ENCODE data around the gene TBC1D23. TPM values are rescaled to one million over a fixed set of nuclear protein-coding genes. Genes with fewer than 3 reads are reported as not detected.

TBC1D23 gene
- total and polyA plus RNA-seq, 9 of the 15 experiments (the other 6 are each of a cell fraction or from before 2014, with no cell fraction given) = 23.4 to 85.8 (median 43.7) TPM

DNA sequence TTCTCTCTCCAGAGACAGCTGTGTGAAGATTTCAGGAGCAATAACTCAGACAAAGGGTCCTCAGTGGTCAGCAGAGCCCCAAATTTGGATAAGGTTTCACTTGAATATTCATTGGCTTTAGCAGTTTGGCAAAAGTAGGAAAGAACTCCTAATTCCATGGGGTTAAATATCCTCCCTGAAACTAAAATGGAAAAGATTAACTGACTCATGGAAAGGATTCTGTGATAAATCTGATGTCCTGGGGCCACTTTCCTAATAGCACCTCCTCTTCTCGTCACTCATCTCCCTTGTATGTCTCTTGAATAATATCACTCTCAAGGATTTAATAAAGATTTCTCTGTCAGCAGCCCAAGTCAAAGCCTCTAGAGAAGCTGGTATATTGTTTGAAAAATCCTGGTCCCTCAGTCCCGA, 33.3 kb upstream of the TBC1D23 start (continued):
- TF ChIP-seq MYC (IDR thresholded peaks at IDR 0.05; ENCODE audit: low read depth, low read length) = no peak
- TF ChIP-seq MYC (CRISPR knock-in tag; IDR thresholded peaks at IDR 0.05; ENCODE audit: borderline replicate concordance, low read depth) = no peak

DNA sequence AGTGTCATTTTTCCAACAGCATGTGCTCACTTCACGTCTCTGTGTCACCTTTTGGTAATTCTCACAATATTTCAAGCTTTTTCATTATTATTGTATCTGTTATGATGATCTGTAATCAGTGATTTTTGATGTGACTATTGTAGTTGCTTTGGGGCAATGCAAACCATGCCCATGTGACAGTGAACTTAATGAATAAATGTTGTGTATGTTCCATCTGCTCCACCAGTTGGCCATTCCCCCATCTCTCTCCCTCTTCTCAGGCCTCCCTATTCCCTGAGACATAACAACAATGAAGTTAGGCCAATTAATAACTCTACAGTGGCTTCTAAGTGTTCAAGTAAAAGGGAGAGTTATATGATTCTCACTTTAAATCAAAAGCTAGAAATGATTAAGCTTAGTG, 32.5 kb upstream of the TBC1D23 start:
- peaks cover 4 to 11% of the 10 kb centered on the region in 2 experiments; a peak in 3 of 5 replicates for H3K4me1 ChIP-seq (replicated peaks in 1 of 2; ENCODE audit: control insufficient read depth in 2 of 2, insufficient read depth in 2 of 2, low read length in 2 of 2)
- ATAC-seq (no peak), FAIRE-seq (no peak), DNase-seq (ENCODE audit: extremely low read depth in 1 of 4, low spot score in 3 of 4) (no peak)
- no peaks in the 10 kb centered on the region for H3K79me2 ChIP-seq (ENCODE audit: control insufficient read depth, insufficient read depth, low read length)
- 43% methylated on average over 1 of the region's 1 CpG for WGBS (ENCODE audit: insufficient coverage, low coverage, missing lambda C conversion rate)
- H2AFZ ChIP-seq (ENCODE audit: low read depth, low read length) = no peak overlapping the region
- no TSS peak for BruUV-seq (replicated peaks)
- intact Hi-C loops (cut with micrococcal nuclease) (no loop called here), in situ Hi-C loops (cut with MboI) (no loop called here)
- ChIA-PET POLR2A (no interaction called here), CTCF (ENCODE audit: low intra/inter-chr PET ratio) (no interaction called here)
- no peak overlapping the region for H3K4me2 ChIP-seq (ENCODE audit: insufficient read depth, low read length)
- no peaks in the 10 kb centered on the region for H3K9me3 ChIP-seq (replicated peaks; ENCODE audit: control insufficient read depth, insufficient read depth, low read depth, low read length)
- H3K27me3 ChIP-seq (ENCODE audit: control insufficient read depth in 2 of 2, insufficient read depth in 2 of 2, low read length in 2 of 2) = no peaks in the 10 kb centered on the region
- no peaks in the 10 kb centered on the region for H3K9me1 ChIP-seq (ENCODE audit: control insufficient read depth, insufficient read depth, low read length)
- H3K27ac ChIP-seq (ENCODE audit: extremely low read depth, low read depth, low read length) = no peak overlapping the region
- H3K4me3 ChIP-seq = no peak overlapping the region
- no peaks in the 10 kb centered on the region for H3K36me3 ChIP-seq (ENCODE audit: control insufficient read depth, insufficient read depth, low read length)
- no peaks in the 10 kb centered on the region for H4K20me1 ChIP-seq (replicated peaks; ENCODE audit: control insufficient read depth, insufficient read depth, low read length)
- no peak overlapping the region for H3K9ac ChIP-seq (ENCODE audit: insufficient read depth in 1 of 2, low read depth in 2 of 2, low read length in 2 of 2)
- TF ChIP-seq CHD1 (IDR thresholded peaks at IDR 0.05; ENCODE audit: low read length) (no peak), DPF2 (IDR thresholded peaks at IDR 0.05) (no peak), ZNF282 (CRISPR knock-in tag; IDR thresholded peaks at IDR 0.05) (no peak), BDP1 (IDR thresholded peaks at IDR 0.05; ENCODE audit: insufficient read depth, insufficient read length) (no peak), BHLHE40 (IDR thresholded peaks at IDR 0.05; ENCODE audit: low read length) (no peak), NUFIP1 (IDR thresholded peaks at IDR 0.05; ENCODE audit: partially characterized antibody) (no peak), ELF1 (tag; IDR thresholded peaks at IDR 0.05) (no peak), ZNF830 (CRISPR knock-in tag; IDR thresholded peaks at IDR 0.05) (no peak)
- TF ChIP-seq, protein P1, sequence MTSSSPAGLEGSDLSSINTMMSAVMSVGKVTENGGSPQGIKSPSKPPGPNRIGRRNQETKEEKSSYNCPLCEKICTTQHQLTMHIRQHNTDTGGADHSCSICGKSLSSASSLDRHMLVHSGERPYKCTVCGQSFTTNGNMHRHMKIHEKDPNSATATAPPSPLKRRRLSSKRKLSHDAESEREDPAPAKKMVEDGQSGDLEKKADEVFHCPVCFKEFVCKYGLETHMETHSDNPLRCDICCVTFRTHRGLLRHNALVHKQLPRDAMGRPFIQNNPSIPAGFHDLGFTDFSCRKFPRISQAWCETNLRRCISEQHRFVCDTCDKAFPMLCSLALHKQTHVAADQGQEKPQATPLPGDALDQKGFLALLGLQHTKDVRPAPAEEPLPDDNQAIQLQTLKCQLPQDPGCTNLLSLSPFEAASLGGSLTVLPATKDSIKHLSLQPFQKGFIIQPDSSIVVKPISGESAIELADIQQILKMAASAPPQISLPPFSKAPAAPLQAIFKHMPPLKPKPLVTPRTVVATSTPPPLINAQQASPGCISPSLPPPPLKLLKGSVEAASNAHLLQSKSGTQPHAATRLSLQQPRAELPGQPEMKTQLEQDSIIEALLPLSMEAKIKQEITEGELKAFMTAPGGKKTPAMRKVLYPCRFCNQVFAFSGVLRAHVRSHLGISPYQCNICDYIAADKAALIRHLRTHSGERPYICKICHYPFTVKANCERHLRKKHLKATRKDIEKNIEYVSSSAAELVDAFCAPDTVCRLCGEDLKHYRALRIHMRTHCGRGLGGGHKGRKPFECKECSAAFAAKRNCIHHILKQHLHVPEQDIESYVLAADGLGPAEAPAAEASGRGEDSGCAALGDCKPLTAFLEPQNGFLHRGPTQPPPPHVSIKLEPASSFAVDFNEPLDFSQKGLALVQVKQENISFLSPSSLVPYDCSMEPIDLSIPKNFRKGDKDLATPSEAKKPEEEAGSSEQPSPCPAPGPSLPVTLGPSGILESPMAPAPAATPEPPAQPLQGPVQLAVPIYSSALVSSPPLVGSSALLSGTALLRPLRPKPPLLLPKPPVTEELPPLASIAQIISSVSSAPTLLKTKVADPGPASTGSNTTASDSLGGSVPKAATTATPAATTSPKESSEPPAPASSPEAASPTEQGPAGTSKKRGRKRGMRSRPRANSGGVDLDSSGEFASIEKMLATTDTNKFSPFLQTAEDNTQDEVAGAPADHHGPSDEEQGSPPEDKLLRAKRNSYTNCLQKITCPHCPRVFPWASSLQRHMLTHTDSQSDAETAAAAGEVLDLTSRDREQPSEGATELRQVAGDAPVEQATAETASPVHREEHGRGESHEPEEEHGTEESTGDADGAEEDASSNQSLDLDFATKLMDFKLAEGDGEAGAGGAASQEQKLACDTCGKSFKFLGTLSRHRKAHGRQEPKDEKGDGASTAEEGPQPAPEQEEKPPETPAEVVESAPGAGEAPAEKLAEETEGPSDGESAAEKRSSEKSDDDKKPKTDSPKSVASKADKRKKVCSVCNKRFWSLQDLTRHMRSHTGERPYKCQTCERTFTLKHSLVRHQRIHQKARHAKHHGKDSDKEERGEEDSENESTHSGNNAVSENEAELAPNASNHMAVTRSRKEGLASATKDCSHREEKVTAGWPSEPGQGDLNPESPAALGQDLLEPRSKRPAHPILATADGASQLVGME (CRISPR knock-in tag; IDR thresholded peaks at IDR 0.05) = no peak
- TF ChIP-seq, protein P2, sequence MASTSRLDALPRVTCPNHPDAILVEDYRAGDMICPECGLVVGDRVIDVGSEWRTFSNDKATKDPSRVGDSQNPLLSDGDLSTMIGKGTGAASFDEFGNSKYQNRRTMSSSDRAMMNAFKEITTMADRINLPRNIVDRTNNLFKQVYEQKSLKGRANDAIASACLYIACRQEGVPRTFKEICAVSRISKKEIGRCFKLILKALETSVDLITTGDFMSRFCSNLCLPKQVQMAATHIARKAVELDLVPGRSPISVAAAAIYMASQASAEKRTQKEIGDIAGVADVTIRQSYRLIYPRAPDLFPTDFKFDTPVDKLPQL (IDR thresholded peaks at IDR 0.05; ENCODE audit: extremely low read depth, insufficient read length) = no peak
- TF ChIP-seq, protein P3, sequence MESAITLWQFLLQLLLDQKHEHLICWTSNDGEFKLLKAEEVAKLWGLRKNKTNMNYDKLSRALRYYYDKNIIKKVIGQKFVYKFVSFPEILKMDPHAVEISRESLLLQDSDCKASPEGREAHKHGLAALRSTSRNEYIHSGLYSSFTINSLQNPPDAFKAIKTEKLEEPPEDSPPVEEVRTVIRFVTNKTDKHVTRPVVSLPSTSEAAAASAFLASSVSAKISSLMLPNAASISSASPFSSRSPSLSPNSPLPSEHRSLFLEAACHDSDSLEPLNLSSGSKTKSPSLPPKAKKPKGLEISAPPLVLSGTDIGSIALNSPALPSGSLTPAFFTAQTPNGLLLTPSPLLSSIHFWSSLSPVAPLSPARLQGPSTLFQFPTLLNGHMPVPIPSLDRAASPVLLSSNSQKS (CRISPR knock-in tag; IDR thresholded peaks at IDR 0.05) = no peak
- TF ChIP-seq, protein P4, sequence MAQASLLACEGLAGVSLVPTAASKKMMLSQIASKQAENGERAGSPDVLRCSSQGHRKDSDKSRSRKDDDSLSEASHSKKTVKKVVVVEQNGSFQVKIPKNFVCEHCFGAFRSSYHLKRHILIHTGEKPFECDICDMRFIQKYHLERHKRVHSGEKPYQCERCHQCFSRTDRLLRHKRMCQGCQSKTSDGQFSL (CRISPR knock-in tag; IDR thresholded peaks at IDR 0.05) = no peak
- TF ChIP-seq, protein P4 (tag; IDR thresholded peaks at IDR 0.05) = no peak

Data from K562 (cell line).